GM12872 (cell line): ENCODE measurements around the gene HNF4A.

Source experiments
- CTCF ChIP-seq: IDR thresholded peaks from 3 replicates; pipeline ENCODE4 v1.5.1; 2011; ENCODE audit warnings: low read depth, mild to moderate bottlenecking, low read length, moderate library complexity; ENCODE audit not compliant: insufficient read depth

Gene HNF4A

GRCh38 chr20:44350567-44350966, 4.9 kb upstream of the HNF4A start:
- TF ChIP-seq CTCF = no peak

- no peak for TF ChIP-seq CTCF
Observed at GRCh38 chr20:44354979-44355497, 461 bp upstream of the HNF4A start.

- no peak for TF ChIP-seq CTCF
Observed at GRCh38 chr20:44356353-44356723, 839 bp downstream of the HNF4A start.

- TF ChIP-seq CTCF = no peak
Observed at GRCh38 chr20:44357020-44357419, 1.5 kb downstream of the HNF4A start.

GRCh38 chr20:44357555-44358125, 2.1 kb downstream of the HNF4A start:
- TF ChIP-seq CTCF = no peak

GRCh38 chr20:44358776-44359175, 3.3 kb downstream of the HNF4A start:
- no peak for TF ChIP-seq CTCF

- TF ChIP-seq CTCF = no peak
Observed at GRCh38 chr20:44360221-44360620, 4.7 kb downstream of the HNF4A start.
